Measurements from ENCODE around the gene NYAP2.

The NYAP2 gene

GRCh38 chr2:225488743-225489142 lies 89.2 kb downstream of the NYAP2 start:
- no peak overlapping the region for H3K4me3 ChIP-seq (ENCODE audit: low read length)
- TF ChIP-seq, protein P1, sequence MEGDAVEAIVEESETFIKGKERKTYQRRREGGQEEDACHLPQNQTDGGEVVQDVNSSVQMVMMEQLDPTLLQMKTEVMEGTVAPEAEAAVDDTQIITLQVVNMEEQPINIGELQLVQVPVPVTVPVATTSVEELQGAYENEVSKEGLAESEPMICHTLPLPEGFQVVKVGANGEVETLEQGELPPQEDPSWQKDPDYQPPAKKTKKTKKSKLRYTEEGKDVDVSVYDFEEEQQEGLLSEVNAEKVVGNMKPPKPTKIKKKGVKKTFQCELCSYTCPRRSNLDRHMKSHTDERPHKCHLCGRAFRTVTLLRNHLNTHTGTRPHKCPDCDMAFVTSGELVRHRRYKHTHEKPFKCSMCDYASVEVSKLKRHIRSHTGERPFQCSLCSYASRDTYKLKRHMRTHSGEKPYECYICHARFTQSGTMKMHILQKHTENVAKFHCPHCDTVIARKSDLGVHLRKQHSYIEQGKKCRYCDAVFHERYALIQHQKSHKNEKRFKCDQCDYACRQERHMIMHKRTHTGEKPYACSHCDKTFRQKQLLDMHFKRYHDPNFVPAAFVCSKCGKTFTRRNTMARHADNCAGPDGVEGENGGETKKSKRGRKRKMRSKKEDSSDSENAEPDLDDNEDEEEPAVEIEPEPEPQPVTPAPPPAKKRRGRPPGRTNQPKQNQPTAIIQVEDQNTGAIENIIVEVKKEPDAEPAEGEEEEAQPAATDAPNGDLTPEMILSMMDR (IDR thresholded peaks at IDR 0.05; ENCODE audit: insufficient read depth, low read depth, low read length, missing control alignments): no peak
- no peak for DNase-seq (ENCODE audit: low read depth)

DNA sequence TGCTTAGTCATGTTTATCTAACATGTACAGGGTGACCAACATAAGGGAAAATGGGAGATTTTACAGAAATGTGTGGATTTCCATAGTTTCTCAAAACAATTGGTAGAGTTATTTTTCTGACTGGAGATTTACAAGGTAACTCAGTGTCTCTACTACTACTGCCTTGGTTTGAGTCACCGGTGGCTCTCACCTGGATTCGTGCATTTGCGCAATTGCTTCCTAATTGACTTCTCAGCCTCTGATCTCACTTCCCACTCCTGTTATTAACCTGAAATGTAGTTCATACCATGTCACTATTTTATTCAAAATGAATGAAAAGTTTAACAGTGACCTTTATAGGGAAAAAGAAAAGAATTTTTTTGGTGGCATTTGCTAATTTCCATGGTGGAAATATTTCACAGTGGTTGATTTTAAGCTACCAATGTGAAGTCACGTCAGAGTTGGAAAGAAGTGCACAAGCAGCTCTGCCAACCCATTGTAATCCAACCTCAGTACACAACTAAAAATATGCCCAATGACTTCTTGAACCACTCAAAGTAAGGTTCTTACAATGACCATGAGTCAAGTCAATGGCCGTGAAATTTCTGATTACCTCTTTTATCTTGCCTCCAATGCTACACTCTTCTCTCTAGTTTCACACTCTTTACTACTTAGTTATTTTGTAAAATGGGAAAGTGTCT lies 94.0 kb downstream of the NYAP2 start:
- TF ChIP-seq, protein P1 (IDR thresholded peaks at IDR 0.05; ENCODE audit: insufficient read depth, low read depth, low read length, missing control alignments): no peak
- DNase-seq (ENCODE audit: low read depth): peak; percentile 42

DNA sequence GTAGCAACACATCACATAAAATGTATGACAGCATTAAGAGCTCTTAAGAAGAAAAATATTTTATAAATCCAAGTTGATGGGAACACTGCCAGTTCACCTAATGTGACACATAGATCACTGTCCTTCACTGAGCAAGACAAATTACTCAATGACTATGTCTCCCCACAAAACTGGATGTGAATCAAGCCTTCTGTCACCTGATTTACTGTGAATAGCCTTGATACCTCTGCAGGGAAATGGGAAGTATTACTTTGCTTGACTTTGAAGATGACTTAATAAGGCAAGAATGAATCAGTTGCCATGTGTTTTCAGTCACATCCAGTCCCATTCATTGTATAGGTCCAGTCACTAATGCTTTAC lies 94.6 kb downstream of the NYAP2 start:
- H3K4me3 ChIP-seq (ENCODE audit: low read length): no peak overlapping the region
- DNase-seq (ENCODE audit: low read depth): peak; percentile 40
- TF ChIP-seq, protein P1 (IDR thresholded peaks at IDR 0.05; ENCODE audit: insufficient read depth, low read depth, low read length, missing control alignments): no peak

More for the DNA sequence above, 94.0 kb downstream of the NYAP2 start:
- H3K4me3 ChIP-seq (ENCODE audit: low read length): no peak overlapping the region

- no peak for DNase-seq (ENCODE audit: low read depth)
- TF ChIP-seq, protein P1 (IDR thresholded peaks at IDR 0.05; ENCODE audit: insufficient read depth, low read depth, low read length, missing control alignments): no peak
- H3K4me3 ChIP-seq (ENCODE audit: low read length): no peak overlapping the region
These were observed 96.2 kb downstream of the NYAP2 start for GRCh38 chr2:225495706-225496105.

DNA sequence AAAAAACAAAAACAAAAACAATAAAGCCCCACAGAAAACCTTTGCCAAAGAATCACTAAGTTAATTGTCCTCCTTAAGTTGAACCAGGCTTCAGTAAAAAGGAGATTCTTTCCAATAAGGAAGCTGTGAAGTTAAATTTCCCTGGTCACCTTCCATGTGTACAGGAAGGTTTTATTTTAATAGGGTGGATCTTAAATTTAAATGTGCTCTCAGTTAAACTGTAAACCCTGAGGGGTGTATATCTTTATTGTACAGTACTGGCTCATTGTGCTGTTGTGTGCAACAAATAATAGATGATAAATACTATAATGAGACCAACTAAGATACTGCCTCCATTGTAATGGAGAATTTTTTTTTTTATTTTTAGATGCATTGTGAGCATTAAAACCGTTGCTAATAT lies 97.1 kb downstream of the NYAP2 start:
- H3K4me3 ChIP-seq (ENCODE audit: low read length): no peak overlapping the region
- TF ChIP-seq, protein P1 (IDR thresholded peaks at IDR 0.05; ENCODE audit: insufficient read depth, low read depth, low read length, missing control alignments): no peak
- DNase-seq (ENCODE audit: low read depth): no peak

GRCh38 chr2:225497166-225497565 lies 97.7 kb downstream of the NYAP2 start:
- no peak for DNase-seq (ENCODE audit: low read depth)
- H3K4me3 ChIP-seq (ENCODE audit: low read length): no peak overlapping the region

More at GRCh38 chr2:225497166-225497565, 97.7 kb downstream of the NYAP2 start:
- TF ChIP-seq, protein P1 (IDR thresholded peaks at IDR 0.05; ENCODE audit: insufficient read depth, low read depth, low read length, missing control alignments): no peak
